IMR-90 (cell line): ENCODE results near the gene HDGF. TPM values are rescaled to one million over a fixed set of nuclear protein-coding genes. Genes with fewer than 3 reads are reported as not detected.

ENCODE experiments used
- ATAC-seq: fragments of 200-7000 bp; cut with Tn5 transposase; 2 replicates; pipeline ENCODE4 v1.9.1; 2020; ENCODE audit warnings: low read depth, mild to moderate bottlenecking, moderate library complexity
- BruUV-seq: library from RNA; stranded (reverse); fragments of 400-500 nt; replicated peaks from 2 replicates; lab custom pipeline; 2021; lab: Mats Ljungman, UMichigan
- CTCF ChIA-PET: fragments of 300-600 bp; formaldehyde crosslinking; extraction: SDS; loops from one replicate; lab custom pipeline; 2021; ENCODE audit warnings: antibody characterized with exemption; lab: Yijun Ruan, JAX
- POLR2A ChIA-PET: fragments of 300-600 bp; sonication (Branson Sonifier 250); formaldehyde crosslinking; loops from one replicate; lab custom pipeline; 2022; ENCODE audit warnings: antibody characterized with exemption; ENCODE audit not compliant: unreplicated experiment; lab: Charles Lee
- DNase-seq: peaks from one replicate; pipeline ENCODE4 v3.0.0; 2013
- H2AFZ ChIP-seq: replicated peaks from 2 replicates; pipeline ENCODE3; 2013; ENCODE audit warnings: low read length, mild to moderate bottlenecking; ENCODE audit not compliant: poor library complexity
- H2AK5ac ChIP-seq: 2 replicates; pipeline ENCODE4 v1.6.1; 2013; ENCODE audit warnings: low read depth, low read length, inconsistent platforms
- H2AK9ac ChIP-seq: replicated peaks from 2 replicates; pipeline ENCODE3; 2013; ENCODE audit warnings: mild to moderate bottlenecking, low read depth, low read length, moderate library complexity; ENCODE audit not compliant: poor library complexity
- H2BK120ac ChIP-seq: 2 replicates; pipeline ENCODE4 v1.6.1; 2013; ENCODE audit warnings: low read depth, low read length, inconsistent platforms
- H2BK15ac ChIP-seq: 3 replicates; pipeline ENCODE4 v1.6.1; 2013; ENCODE audit warnings: low read depth, low read length, inconsistent platforms
- H2BK20ac ChIP-seq: 2 replicates; pipeline ENCODE4 v1.6.1; 2013; ENCODE audit warnings: low read depth, mild to moderate bottlenecking, inconsistent platforms, low read length, moderate library complexity
- H2BK5ac ChIP-seq: 2 replicates; pipeline ENCODE4 v1.6.1; 2013; ENCODE audit warnings: mild to moderate bottlenecking, low read depth, low read length, inconsistent platforms; ENCODE audit not compliant: poor library complexity, severe bottlenecking
- H3K14ac ChIP-seq: replicated peaks from 2 replicates; pipeline ENCODE4 v1.6.1; 2013; ENCODE audit warnings: low read depth, low read length, inconsistent platforms
- H3K18ac ChIP-seq: 2 replicates; pipeline ENCODE4 v1.6.1; 2013; ENCODE audit warnings: low read depth, low read length, control low read depth
- H3K23ac ChIP-seq: 2 replicates; pipeline ENCODE4 v1.6.1; 2013; ENCODE audit warnings: low read depth, low read length, inconsistent platforms
- H3K27ac ChIP-seq: 2 replicates; pipeline ENCODE4 v1.5.1; 2013; ENCODE audit warnings: mild to moderate bottlenecking, control low read depth, low read length; ENCODE audit not compliant: insufficient read depth
- H3K27me3 ChIP-seq: 2 replicates; pipeline ENCODE4 v1.6.1; 2013; ENCODE audit warnings: low read length; ENCODE audit not compliant: control insufficient read depth, insufficient read depth
- H3K36me3 ChIP-seq: 2 replicates; pipeline ENCODE4 v1.6.1; 2013; ENCODE audit warnings: low read length, mixed read lengths; ENCODE audit not compliant: control insufficient read depth, insufficient read depth
- H3K4ac ChIP-seq: 2 replicates; pipeline ENCODE4 v1.6.1; 2013; ENCODE audit warnings: low read depth, low read length, inconsistent platforms
- H3K4me1 ChIP-seq: 2 replicates; pipeline ENCODE4 v1.6.1; 2013; ENCODE audit warnings: low read length, mixed read lengths; ENCODE audit not compliant: control insufficient read depth, insufficient read depth
- H3K4me2 ChIP-seq: 2 replicates; pipeline ENCODE4 v1.6.1; 2013; ENCODE audit warnings: low read depth, mild to moderate bottlenecking, control low read depth, low read length, moderate library complexity
- H3K4me3 ChIP-seq: 2 replicates; pipeline ENCODE4 v1.5.1; 2013; ENCODE audit warnings: low read depth, mild to moderate bottlenecking, control low read depth, low read length, moderate library complexity; ENCODE audit not compliant: insufficient read depth
- H3K56ac ChIP-seq: 2 replicates; pipeline ENCODE4 v1.6.1; 2013; ENCODE audit warnings: low read length, inconsistent platforms; ENCODE audit not compliant: insufficient read depth; ENCODE audit errors: extremely low read depth
- H3K79me1 ChIP-seq, 2 experiments: 2 replicates each; pipeline ENCODE4 v1.6.1; 2013; ENCODE audit warnings: low read length in 2 of 2, inconsistent platforms in 1 of 2, low read depth in 1 of 2
- H3K9ac ChIP-seq: 2 replicates; pipeline ENCODE4 v1.6.1; 2013; ENCODE audit warnings: low read depth, low read length, control low read depth
- H3K9me1 ChIP-seq: 2 replicates; pipeline ENCODE4 v1.6.1; 2013; ENCODE audit warnings: low read length, inconsistent platforms; ENCODE audit not compliant: insufficient read depth
- H3K9me3 ChIP-seq: 2 replicates; pipeline ENCODE4 v1.6.1; 2013; ENCODE audit warnings: low read length; ENCODE audit not compliant: control insufficient read depth, insufficient read depth
- H4K20me1 ChIP-seq: 2 replicates; pipeline ENCODE4 v1.6.1; 2013; ENCODE audit warnings: low read length, inconsistent platforms; ENCODE audit not compliant: insufficient read depth
- H4K5ac ChIP-seq: 2 replicates; pipeline ENCODE4 v1.6.1; 2013; ENCODE audit warnings: mild to moderate bottlenecking, low read depth, low read length, control low read depth
- H4K8ac ChIP-seq, 2 experiments: 2 replicates each; pipeline ENCODE4 v1.6.1; 2013; ENCODE audit warnings: low read depth in 2 of 2, low read length in 2 of 2, control low read depth in 1 of 2, inconsistent platforms in 1 of 2
- H4K91ac ChIP-seq: 2 replicates; pipeline ENCODE4 v1.6.1; 2013; ENCODE audit warnings: low read depth, low read length, inconsistent platforms; ENCODE audit not compliant: insufficient read depth
- ELK1 ChIP-seq: fragments of 150-350 bp; IDR thresholded peaks from 2 replicates; pipeline ENCODE4 v1.6.1; 2016; ENCODE audit warnings: low read depth, mild to moderate bottlenecking, low read length, moderate library complexity, borderline replicate concordance
- RAD21 ChIP-seq: IDR thresholded peaks from 2 replicates; pipeline ENCODE4 v1.6.1; 2012; ENCODE audit warnings: low read length, improper control_type of control experiment
- RCOR1 ChIP-seq: IDR thresholded peaks from 2 replicates; pipeline ENCODE4 v1.6.1; 2012; ENCODE audit warnings: mild to moderate bottlenecking, low read length, improper control_type of control experiment; ENCODE audit not compliant: insufficient replicate concordance
- USF2 ChIP-seq: fragments of 150-350 bp; IDR thresholded peaks from 2 replicates; pipeline ENCODE4 v1.6.1; 2017; ENCODE audit warnings: mild to moderate bottlenecking, antibody characterized with exemption, low read length, low read depth
- WGBS, 2 experiments: methylation state at CpG; one replicate each; pipeline versions ENCODE4 v1.1.5 to v1.1.7; 2013; ENCODE audit warnings: missing lambda C conversion rate in 2 of 2; ENCODE audit not compliant: insufficient read length in 1 of 2; ENCODE audit errors: extremely low coverage in 2 of 2; 5-methylcytosine and 5-hydroxymethylcytosine counted together
- dilution Hi-C: fragments of 300-500 bp; cut with HindIII; formaldehyde crosslinking; loops from one replicate; pipeline ENCODE4 v1.14.3; 2018; ENCODE audit warnings: low sequenced_read_pairs; ENCODE audit not compliant: unreplicated experiment
- in situ Hi-C: fragments of 300-500 bp; cut with MboI; formaldehyde crosslinking; loops from 3 replicates; pipeline ENCODE4 v1.14.3; 2019; ENCODE audit warnings: low sequenced_read_pairs, inconsistent platforms, mixed read lengths
- intact Hi-C: fragments of 100-400 bp; cut with micrococcal nuclease; formaldehyde crosslinking; loops from 2 replicates; pipeline ENCODE4 v1.10.0; 2022
- polyA plus RNA-seq, 3 experiments: library from polyadenylated mRNA; depleted of rRNA; stranded (reverse); fragments of >200 nt; gene quantifications; 2 replicates each; pipeline ENCODE4 v1.2.3, GENCODE V29; 2012; ENCODE audit warnings: low replicate concordance in 1 of 3
- total RNA-seq: library from RNA; depleted of rRNA; stranded (reverse); fragments of >200 nt; gene quantifications from 2 replicates; pipeline ENCODE4 v1.2.3, GENCODE V29; 2012

Gene HDGF
- total and polyA plus RNA-seq, 2 of the 4 experiments (the other 2 are of a cell fraction): 94.6 to 123 TPM

GRCh38 chr1:156714830-156715229, 36.6 kb downstream of the HDGF start:
- Histone ChIP-seq H3K4me2 (no peak overlapping the region), H2AFZ (no peak overlapping the region), H4K5ac (no peak overlapping the region), H2AK9ac (no peak overlapping the region), H3K79me1 (peaks cover 0 to 6% of the 10 kb centered on the region in 2 experiments; a peak in 1 of 4 replicates), H3K27ac (no peak overlapping the region), H3K56ac (no peak overlapping the region), H2AK5ac (no peak overlapping the region), H3K9ac (no peak overlapping the region), H3K36me3 (peaks cover under 1% of the 10 kb centered on the region; the same call in 1 of the 2 replicates), H4K8ac (no peak overlapping the region), H3K9me1 (peaks cover 3% of the 10 kb centered on the region; the same call in 1 of the 2 replicates), H2BK120ac (no peak overlapping the region), H3K4ac (no peak overlapping the region), H3K4me1 (peaks cover 12% of the 10 kb centered on the region), H3K23ac (no peak overlapping the region), H3K18ac (no peak overlapping the region), H2BK20ac (no peak overlapping the region), H4K20me1 (no peaks in the 10 kb centered on the region), H2BK15ac (no peak overlapping the region), H3K14ac (no peak overlapping the region), H4K91ac (no peak overlapping the region), H3K9me3 (no peaks in the 10 kb centered on the region), H3K4me3 (no peak overlapping the region), H3K27me3 (no peaks in the 10 kb centered on the region), H2BK5ac (no peak overlapping the region)
- BruUV-seq: no TSS peak
- dilution Hi-C loops: no loop called here
- ATAC-seq: no peak
- no peak for TF ChIP-seq RCOR1
- no peak for TF ChIP-seq USF2
- TF ChIP-seq RAD21: no peak
- TF ChIP-seq ELK1: no peak
- ChIA-PET POLR2A (interaction anchor here (0.6 kb wide), 1 partner anchor 1409 kb away, joined by 4 read pairs; no protein-coding TSS in a partner anchor), CTCF (interaction anchor here (4.4 kb wide), 1 partner anchor 12 kb away, joined by 18 read pairs; no protein-coding TSS in a partner anchor)
- in situ Hi-C loops: no loop called here
- intact Hi-C loops: no loop called here
- 78% methylated on average over 3 of the region's 3 CpGs; no CpG with 5 or more reads in 1 of the 2 experiments for WGBS, 2 experiments
- DNase-seq: no peak
